Gastroesophageal sphincter (tissue), 3 donors: ENCODE data around the gene PKD2.

Experiments
- POLR2A ChIP-seq, 2 donors: fragments of 450-650 bp; IDR thresholded peaks; one replicate each; pipeline ENCODE4 v1.6.1; 2017; ENCODE audit warnings: antibody characterized with exemption in 2 of 2, mild to moderate bottlenecking in 2 of 2, moderate library complexity in 1 of 2
- POLR2AphosphoS5 ChIP-seq: sonication (generic); formaldehyde crosslinking; IDR thresholded peaks from one replicate; pipeline ENCODE4 v1.6.1; 2017; ENCODE audit warnings: antibody characterized with exemption
- TF ChIP-seq, protein P1 (sequence below), 4 experiments: fragments of 200-600 bp in 2 of 4; fragments of 450-650 bp in 2 of 4; sonication (generic) in 1 of 4; IDR thresholded peaks; one replicate each; pipeline ENCODE4 v1.5.1; 2017 to 2019; ENCODE audit warnings: antibody characterized with exemption in 4 of 4, mild to moderate bottlenecking in 2 of 4, moderate library complexity in 2 of 4

DNA sequence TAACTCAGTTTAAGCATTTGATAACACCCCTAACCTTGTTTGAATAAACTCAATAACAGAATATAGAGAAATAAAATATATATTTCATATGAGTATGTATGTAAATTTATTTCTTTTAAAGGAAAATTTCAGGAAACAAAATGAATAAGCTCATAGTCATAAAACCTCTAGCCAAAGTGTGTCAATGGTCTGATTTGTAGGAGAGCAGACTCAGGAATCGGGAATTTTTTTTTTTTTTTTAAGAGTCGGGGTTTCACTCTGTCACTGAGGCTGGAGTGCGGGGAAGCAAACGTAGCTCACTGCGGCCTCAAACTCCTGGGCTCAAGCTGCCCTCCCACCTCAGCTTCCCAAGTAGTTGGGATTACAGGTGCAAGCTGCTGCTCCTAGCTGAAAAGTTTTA is 2.4 kb downstream of the PKD2 start:
- no peak for TF ChIP-seq POLR2A (IDR thresholded peaks at IDR 0.05)
- TF ChIP-seq POLR2AphosphoS5: no peak
- TF ChIP-seq, protein P1, sequence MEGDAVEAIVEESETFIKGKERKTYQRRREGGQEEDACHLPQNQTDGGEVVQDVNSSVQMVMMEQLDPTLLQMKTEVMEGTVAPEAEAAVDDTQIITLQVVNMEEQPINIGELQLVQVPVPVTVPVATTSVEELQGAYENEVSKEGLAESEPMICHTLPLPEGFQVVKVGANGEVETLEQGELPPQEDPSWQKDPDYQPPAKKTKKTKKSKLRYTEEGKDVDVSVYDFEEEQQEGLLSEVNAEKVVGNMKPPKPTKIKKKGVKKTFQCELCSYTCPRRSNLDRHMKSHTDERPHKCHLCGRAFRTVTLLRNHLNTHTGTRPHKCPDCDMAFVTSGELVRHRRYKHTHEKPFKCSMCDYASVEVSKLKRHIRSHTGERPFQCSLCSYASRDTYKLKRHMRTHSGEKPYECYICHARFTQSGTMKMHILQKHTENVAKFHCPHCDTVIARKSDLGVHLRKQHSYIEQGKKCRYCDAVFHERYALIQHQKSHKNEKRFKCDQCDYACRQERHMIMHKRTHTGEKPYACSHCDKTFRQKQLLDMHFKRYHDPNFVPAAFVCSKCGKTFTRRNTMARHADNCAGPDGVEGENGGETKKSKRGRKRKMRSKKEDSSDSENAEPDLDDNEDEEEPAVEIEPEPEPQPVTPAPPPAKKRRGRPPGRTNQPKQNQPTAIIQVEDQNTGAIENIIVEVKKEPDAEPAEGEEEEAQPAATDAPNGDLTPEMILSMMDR (IDR thresholded peaks at IDR 0.05): no peak
